Measurements from ENCODE around the gene KIF21A. TPM values are rescaled to one million over a fixed set of nuclear protein-coding genes. Genes with fewer than 3 reads are reported as not detected.

Gene KIF21A
- total and polyA plus RNA-seq, 11 donors, result 27.9 to 53.1 (median 44.1) TPM

DNA sequence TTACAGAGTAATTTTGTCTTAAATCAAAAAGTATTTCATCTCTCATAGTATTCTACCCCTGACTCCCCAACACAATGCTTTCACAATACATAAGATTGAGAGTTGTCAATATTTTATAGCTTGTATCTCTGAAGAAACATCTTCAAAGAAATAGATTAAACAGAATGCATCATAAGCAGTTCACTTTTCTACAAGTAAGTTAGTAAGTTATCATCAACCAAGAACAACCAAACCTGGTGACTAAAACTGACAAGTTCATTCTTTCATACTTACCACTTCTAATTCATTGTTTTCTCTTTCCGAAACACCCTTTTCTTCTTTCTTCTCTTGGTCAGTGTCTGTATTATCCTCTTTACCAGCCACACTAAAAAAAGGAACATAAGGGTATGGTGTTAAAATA lies 101.2 kb downstream of the KIF21A start:
- H3K4me1 ChIP-seq, result no peaks in the 10 kb centered on the region
- no peak overlapping the region for H3K27ac ChIP-seq
- intact Hi-C loops (cut with DNase I), result no loop called here
- H3K27me3 ChIP-seq, result no peaks in the 10 kb centered on the region
- no peak overlapping the region for H3K4me3 ChIP-seq
- no peaks in the 10 kb centered on the region for H3K9me3 ChIP-seq
- TF ChIP-seq POLR2A (IDR thresholded peaks at IDR 0.05), result no peak
- TF ChIP-seq CTCF (IDR thresholded peaks at IDR 0.05), result no peak
- H3K36me3 ChIP-seq, result peaks cover 0 to 44% (median 4%) of the 10 kb centered on the region in 9 donors
- WGBS, 4 donors, result 89 to 96% (median 92%) methylated on average over 1 of the region's 1 CpG
- no peak for DNase-seq
- ATAC-seq, result no peak

DNA sequence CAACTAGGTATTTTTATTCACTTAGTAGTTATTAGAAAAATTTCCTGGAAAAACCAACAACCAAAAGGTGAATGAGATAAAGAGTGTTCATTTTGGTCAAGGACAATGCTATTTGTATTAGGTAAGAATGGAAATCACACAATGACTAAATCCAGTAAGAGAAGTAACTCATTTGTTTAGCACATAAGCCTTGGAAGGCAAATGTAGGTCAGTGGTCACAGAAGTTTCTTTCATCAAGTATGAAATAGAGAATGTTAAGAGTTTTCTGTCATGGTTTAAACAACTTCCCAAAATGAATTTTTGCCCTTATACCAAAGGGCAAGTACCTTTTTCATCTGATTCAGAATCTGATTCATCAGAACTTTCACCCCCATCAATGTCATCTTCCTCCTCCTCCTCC lies 101.7 kb downstream of the KIF21A start:
- intact Hi-C loops (cut with DNase I), result no loop called here

DNA sequence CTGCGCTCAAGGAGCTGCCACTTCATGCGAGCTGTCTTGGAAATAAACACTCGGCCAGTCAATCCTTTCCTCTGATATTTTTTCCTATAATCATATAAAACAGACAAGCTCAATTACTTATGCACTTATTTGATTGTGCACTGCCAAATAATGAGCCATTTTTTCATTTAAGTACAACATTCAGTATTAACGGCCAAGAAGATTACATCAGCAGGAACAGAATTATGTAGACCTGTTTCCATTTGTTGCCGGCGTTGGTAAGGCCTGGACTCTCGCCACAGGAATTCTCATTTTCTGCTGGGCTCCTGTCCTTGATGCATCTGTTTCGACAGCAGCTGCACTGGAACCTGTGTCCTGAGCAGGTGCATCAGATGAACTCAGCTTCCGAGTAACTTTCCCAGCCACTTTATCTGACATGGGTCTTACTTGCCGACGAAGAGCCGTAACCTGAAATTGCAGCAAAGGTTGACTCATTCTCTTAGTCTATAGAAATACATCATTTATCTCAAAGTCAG lies 110.2 kb downstream of the KIF21A start:
- Histone ChIP-seq H3K36me3 (peaks cover 0 to 55% (median 13%) of the 10 kb centered on the region in 9 donors), H3K4me3 (no peak overlapping the region), H3K27ac (no peak overlapping the region), H3K27me3 (no peaks in the 10 kb centered on the region), H3K9me3 (no peaks in the 10 kb centered on the region), H3K4me1 (peaks cover 0 to 7% (median 0%) of the 10 kb centered on the region in 12 donors)
- intact Hi-C loops (cut with DNase I), result no loop called here
- DNase-seq (no peak), ATAC-seq (no peak)
- no peak for TF ChIP-seq CTCF (IDR thresholded peaks at IDR 0.05)
- TF ChIP-seq POLR2A (IDR thresholded peaks at IDR 0.05), result no peak
- WGBS, 4 donors, result 93 to 96% (median 94%) methylated on average over 12 of the region's 12 CpGs

More for the DNA sequence above, 101.7 kb downstream of the KIF21A start:
- Histone ChIP-seq H3K27me3 (no peaks in the 10 kb centered on the region), H3K4me3 (no peak overlapping the region), H3K36me3 (peaks cover 0 to 50% (median 4%) of the 10 kb centered on the region in 9 donors), H3K27ac (no peak overlapping the region), H3K9me3 (no peaks in the 10 kb centered on the region), H3K4me1 (no peaks in the 10 kb centered on the region)
- ATAC-seq, result no peak
- no peak for DNase-seq
- TF ChIP-seq CTCF (IDR thresholded peaks at IDR 0.05) (no peak), POLR2A (IDR thresholded peaks at IDR 0.05) (no peak)

- H3K27me3 ChIP-seq, result no peaks in the 10 kb centered on the region
- peaks cover 0 to 48% (median 13%) of the 10 kb centered on the region in 9 donors for H3K36me3 ChIP-seq
- H3K4me3 ChIP-seq, result no peak overlapping the region
- intact Hi-C loops (cut with DNase I), result no loop called here
- no peak for TF ChIP-seq POLR2A (IDR thresholded peaks at IDR 0.05)
- TF ChIP-seq CTCF (IDR thresholded peaks at IDR 0.05), result no peak
- no peaks in the 10 kb centered on the region for H3K9me3 ChIP-seq
- no peak overlapping the region for H3K27ac ChIP-seq
- WGBS, 4 donors, result 87 to 95% (median 93%) methylated on average over 2 of the region's 2 CpGs
- DNase-seq (no peak), ATAC-seq (no peak)
- peaks cover 0 to 11% (median 0%) of the 10 kb centered on the region in 12 donors for H3K4me1 ChIP-seq
Observed at GRCh38 chr12:39331539-39332261, 111.2 kb downstream of the KIF21A start.
